ENCODE results near the gene LRRC7. TPM values are rescaled to one million over a fixed set of nuclear protein-coding genes. Genes with fewer than 3 reads are reported as not detected.
"Not testable (repeated sequence)": the region's sequence is repeated elsewhere in the genome, so short reads cannot be mapped to it uniquely, and the experiment has no call there.

Gene LRRC7
- total RNA-seq, 2 experiments from 2014 or later: not detected

GRCh38 chr1:70045581-70045980, 477.9 kb downstream of the LRRC7 start:
- ATAC-seq (ENCODE audit: low read depth); DNase-seq; H3K4me1 Mint-ChIP-seq; H3K36me3 Mint-ChIP-seq; H3K4me3 Mint-ChIP-seq; H3K9me3 Mint-ChIP-seq; H3K27ac Mint-ChIP-seq; H3K27me3 Mint-ChIP-seq; POLR2A ChIA-PET: not testable (repeated sequence)

- no peaks in the 10 kb centered on the region for H3K36me3 Mint-ChIP-seq
- ATAC-seq (ENCODE audit: low read depth): no peak
- POLR2A ChIA-PET: no interaction called here
Observed at GRCh38 chr1:70048336-70049094, 480.8 kb downstream of the LRRC7 start.

GRCh38 chr1:70051926-70052325, 484.2 kb downstream of the LRRC7 start:
- Mint-ChIP-seq H3K4me1 (no peaks in the 10 kb centered on the region), H3K27ac (no peak overlapping the region), H3K36me3 (no peaks in the 10 kb centered on the region), H3K9me3 (no peaks in the 10 kb centered on the region), H3K4me3 (no peak overlapping the region), H3K27me3 (no peaks in the 10 kb centered on the region)
- no peak for DNase-seq
- no peak for ATAC-seq (ENCODE audit: low read depth)
- POLR2A ChIA-PET: no interaction called here

More at GRCh38 chr1:70048336-70049094, 480.8 kb downstream of the LRRC7 start:
- H3K9me3 Mint-ChIP-seq: no peaks in the 10 kb centered on the region
- no peak for DNase-seq
- no peak overlapping the region for H3K27ac Mint-ChIP-seq
- no peaks in the 10 kb centered on the region for H3K27me3 Mint-ChIP-seq
- H3K4me1 Mint-ChIP-seq: no peaks in the 10 kb centered on the region
- no peak overlapping the region for H3K4me3 Mint-ChIP-seq

- no peaks in the 10 kb centered on the region for H3K36me3 Mint-ChIP-seq
- H3K27me3 Mint-ChIP-seq: no peaks in the 10 kb centered on the region
- no peak overlapping the region for H3K27ac Mint-ChIP-seq
- POLR2A ChIA-PET: no interaction called here
- DNase-seq (no peak), ATAC-seq (ENCODE audit: low read depth) (no peak)
- no peak overlapping the region for H3K4me3 Mint-ChIP-seq
- H3K9me3 Mint-ChIP-seq: no peaks in the 10 kb centered on the region
- no peaks in the 10 kb centered on the region for H3K4me1 Mint-ChIP-seq
Observed at GRCh38 chr1:70057500-70057899, 489.8 kb downstream of the LRRC7 start.

GRCh38 chr1:70061231-70061630, 493.5 kb downstream of the LRRC7 start:
- ATAC-seq (ENCODE audit: low read depth) (no peak), DNase-seq (no peak)
- H3K27me3 Mint-ChIP-seq: no peaks in the 10 kb centered on the region
- POLR2A ChIA-PET: no interaction called here
- no peaks in the 10 kb centered on the region for H3K36me3 Mint-ChIP-seq
- H3K27ac Mint-ChIP-seq: no peak overlapping the region
- no peaks in the 10 kb centered on the region for H3K9me3 Mint-ChIP-seq
- no peak overlapping the region for H3K4me3 Mint-ChIP-seq
- no peaks in the 10 kb centered on the region for H3K4me1 Mint-ChIP-seq

- no peak for ATAC-seq (ENCODE audit: low read depth)
- POLR2A ChIA-PET: no interaction called here
- Mint-ChIP-seq H3K9me3 (no peaks in the 10 kb centered on the region), H3K36me3 (no peaks in the 10 kb centered on the region), H3K27ac (no peak overlapping the region), H3K27me3 (peaks cover 2% of the 10 kb centered on the region), H3K4me1 (no peaks in the 10 kb centered on the region), H3K4me3 (no peak overlapping the region)
- DNase-seq: no peak
Observed at GRCh38 chr1:70063861-70064260, 496.1 kb downstream of the LRRC7 start.

GRCh38 chr1:70066711-70067110, 499.0 kb downstream of the LRRC7 start:
- Mint-ChIP-seq H3K9me3 (no peaks in the 10 kb centered on the region), H3K27ac (no peak overlapping the region), H3K4me1 (no peaks in the 10 kb centered on the region), H3K27me3 (peaks cover 2% of the 10 kb centered on the region), H3K36me3 (no peaks in the 10 kb centered on the region), H3K4me3 (no peak overlapping the region)
- no peak for DNase-seq
- no peak for ATAC-seq (ENCODE audit: low read depth)
- POLR2A ChIA-PET: no interaction called here

GRCh38 chr1:70071601-70072000, 503.9 kb downstream of the LRRC7 start:
- ATAC-seq (ENCODE audit: low read depth) (no peak), DNase-seq (no peak)
- H3K4me3 Mint-ChIP-seq: no peak overlapping the region
- no peaks in the 10 kb centered on the region for H3K4me1 Mint-ChIP-seq
- POLR2A ChIA-PET: no interaction called here
- no peak overlapping the region for H3K27ac Mint-ChIP-seq
- H3K36me3 Mint-ChIP-seq: no peaks in the 10 kb centered on the region
- H3K27me3 Mint-ChIP-seq: peaks cover 7% of the 10 kb centered on the region
- no peaks in the 10 kb centered on the region for H3K9me3 Mint-ChIP-seq

- POLR2A ChIA-PET: no interaction called here
- H3K27ac Mint-ChIP-seq: no peak overlapping the region
- H3K27me3 Mint-ChIP-seq: peaks cover 5% of the 10 kb centered on the region
- DNase-seq (no peak), ATAC-seq (ENCODE audit: low read depth) (no peak)
- H3K4me1 Mint-ChIP-seq: no peaks in the 10 kb centered on the region
- H3K4me3 Mint-ChIP-seq: no peak overlapping the region
- no peaks in the 10 kb centered on the region for H3K36me3 Mint-ChIP-seq
- no peaks in the 10 kb centered on the region for H3K9me3 Mint-ChIP-seq
Observed at GRCh38 chr1:70072231-70072751, 504.6 kb downstream of the LRRC7 start.

- H3K4me3 Mint-ChIP-seq: no peak overlapping the region
- no peaks in the 10 kb centered on the region for H3K9me3 Mint-ChIP-seq
- H3K27me3 Mint-ChIP-seq: peaks cover 5% of the 10 kb centered on the region
- ATAC-seq (ENCODE audit: low read depth) (no peak), DNase-seq (no peak)
- POLR2A ChIA-PET: no interaction called here
- H3K27ac Mint-ChIP-seq: no peak overlapping the region
- H3K36me3 Mint-ChIP-seq: no peaks in the 10 kb centered on the region
- no peaks in the 10 kb centered on the region for H3K4me1 Mint-ChIP-seq
Observed at GRCh38 chr1:70075761-70076160, 508.0 kb downstream of the LRRC7 start.

- POLR2A ChIA-PET: no interaction called here
- no peak overlapping the region for H3K4me3 Mint-ChIP-seq
- ATAC-seq (ENCODE audit: low read depth): no peak
Observed at GRCh38 chr1:70077066-70077465, 509.3 kb downstream of the LRRC7 start.

GRCh38 chr1:70079546-70079945, 511.8 kb downstream of the LRRC7 start:
- H3K27me3 Mint-ChIP-seq: peaks cover 2% of the 10 kb centered on the region
- no peak overlapping the region for H3K4me3 Mint-ChIP-seq
- ATAC-seq (ENCODE audit: low read depth) (no peak), DNase-seq (no peak)
- POLR2A ChIA-PET: no interaction called here
- no peak overlapping the region for H3K27ac Mint-ChIP-seq
- H3K9me3 Mint-ChIP-seq: peaks cover 5% of the 10 kb centered on the region
- peaks cover 4% of the 10 kb centered on the region for H3K4me1 Mint-ChIP-seq
- H3K36me3 Mint-ChIP-seq: no peaks in the 10 kb centered on the region

More at GRCh38 chr1:70077066-70077465, 509.3 kb downstream of the LRRC7 start:
- no peak overlapping the region for H3K27ac Mint-ChIP-seq
- no peaks in the 10 kb centered on the region for H3K4me1 Mint-ChIP-seq
- H3K36me3 Mint-ChIP-seq: no peaks in the 10 kb centered on the region
- peaks cover 5% of the 10 kb centered on the region for H3K27me3 Mint-ChIP-seq
- H3K9me3 Mint-ChIP-seq: no peaks in the 10 kb centered on the region
- DNase-seq: no peak

GRCh38 chr1:70083519-70083918, 515.8 kb downstream of the LRRC7 start:
- POLR2A ChIA-PET: no interaction called here
- Mint-ChIP-seq H3K27ac (no peak overlapping the region), H3K4me1 (peaks cover 4% of the 10 kb centered on the region), H3K36me3 (no peaks in the 10 kb centered on the region), H3K4me3 (no peak overlapping the region), H3K27me3 (no peaks in the 10 kb centered on the region), H3K9me3 (peaks cover 10% of the 10 kb centered on the region)
- DNase-seq: no peak
- no peak for ATAC-seq (ENCODE audit: low read depth)

- no peak overlapping the region for H3K27ac Mint-ChIP-seq
- no peaks in the 10 kb centered on the region for H3K36me3 Mint-ChIP-seq
- H3K27me3 Mint-ChIP-seq: no peaks in the 10 kb centered on the region
- H3K4me3 Mint-ChIP-seq: no peak overlapping the region
- no peak for ATAC-seq (ENCODE audit: low read depth)
- H3K9me3 Mint-ChIP-seq: peaks cover 10% of the 10 kb centered on the region
- no peak for DNase-seq
- H3K4me1 Mint-ChIP-seq: peaks cover 4% of the 10 kb centered on the region
- POLR2A ChIA-PET: no interaction called here
Observed at GRCh38 chr1:70084314-70084915, 516.7 kb downstream of the LRRC7 start.
